ENCODE measurements around the gene FAM168A.

DNA sequence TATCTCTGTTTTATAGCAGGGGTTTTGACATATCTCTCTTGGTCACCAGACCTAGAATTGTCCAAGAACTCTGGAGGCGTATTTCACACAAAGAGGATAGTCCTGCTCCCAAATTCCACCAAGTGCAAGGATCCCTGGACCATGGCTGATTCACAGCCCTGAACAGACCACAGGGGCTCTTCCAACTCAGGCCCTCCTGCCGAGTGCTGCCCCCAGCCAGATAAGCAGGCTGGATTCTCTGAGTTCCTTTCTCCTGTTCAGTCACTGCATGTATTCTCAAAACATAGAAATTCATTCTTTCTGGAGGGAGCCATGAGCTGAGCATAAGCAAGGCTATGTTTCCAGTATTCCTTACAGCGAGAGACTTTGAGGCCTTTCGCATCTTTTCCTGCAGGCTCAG lies 35.1 kb upstream of the FAM168A start:
- no peak for TF ChIP-seq POLR2A (IDR thresholded peaks at IDR 0.05)
- no peak for TF ChIP-seq EP300 (IDR thresholded peaks at IDR 0.05)

Measured in ovary (tissue), 1 donor.